Measurements from ENCODE around the gene SEMA7A. TPM values are rescaled to one million over a fixed set of nuclear protein-coding genes. Genes with fewer than 3 reads are reported as not detected.

The SEMA7A gene
- total RNA-seq, 1 donor from 2014 or later, result 2.2 TPM

DNA sequence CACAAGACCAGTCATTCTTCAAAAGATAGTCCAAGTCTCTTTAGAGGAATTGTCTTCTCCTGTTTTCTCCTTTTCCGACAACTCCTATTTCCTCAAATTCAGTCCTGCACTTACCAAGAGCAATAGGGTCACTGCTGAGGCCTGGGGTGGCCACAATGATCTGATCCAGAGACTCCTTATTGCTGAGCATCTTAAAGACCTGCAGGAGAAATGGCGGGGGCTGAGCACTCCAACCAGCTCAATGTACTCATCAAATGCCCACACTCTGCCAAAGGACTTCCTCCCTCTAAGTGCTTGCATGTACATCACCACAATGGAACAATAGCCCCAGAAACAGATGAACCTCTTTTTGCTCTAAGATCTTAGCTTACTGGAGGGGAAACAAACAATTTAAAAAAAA, 17.6 kb upstream of the SEMA7A start:
- DNase-seq, result no peak

GRCh38 chr15:74449643-74450205, 16.0 kb upstream of the SEMA7A start:
- no peak for DNase-seq

- DNase-seq, result no peak
Observed at GRCh38 chr15:74449095-74449494, 15.3 kb upstream of the SEMA7A start.

DNA sequence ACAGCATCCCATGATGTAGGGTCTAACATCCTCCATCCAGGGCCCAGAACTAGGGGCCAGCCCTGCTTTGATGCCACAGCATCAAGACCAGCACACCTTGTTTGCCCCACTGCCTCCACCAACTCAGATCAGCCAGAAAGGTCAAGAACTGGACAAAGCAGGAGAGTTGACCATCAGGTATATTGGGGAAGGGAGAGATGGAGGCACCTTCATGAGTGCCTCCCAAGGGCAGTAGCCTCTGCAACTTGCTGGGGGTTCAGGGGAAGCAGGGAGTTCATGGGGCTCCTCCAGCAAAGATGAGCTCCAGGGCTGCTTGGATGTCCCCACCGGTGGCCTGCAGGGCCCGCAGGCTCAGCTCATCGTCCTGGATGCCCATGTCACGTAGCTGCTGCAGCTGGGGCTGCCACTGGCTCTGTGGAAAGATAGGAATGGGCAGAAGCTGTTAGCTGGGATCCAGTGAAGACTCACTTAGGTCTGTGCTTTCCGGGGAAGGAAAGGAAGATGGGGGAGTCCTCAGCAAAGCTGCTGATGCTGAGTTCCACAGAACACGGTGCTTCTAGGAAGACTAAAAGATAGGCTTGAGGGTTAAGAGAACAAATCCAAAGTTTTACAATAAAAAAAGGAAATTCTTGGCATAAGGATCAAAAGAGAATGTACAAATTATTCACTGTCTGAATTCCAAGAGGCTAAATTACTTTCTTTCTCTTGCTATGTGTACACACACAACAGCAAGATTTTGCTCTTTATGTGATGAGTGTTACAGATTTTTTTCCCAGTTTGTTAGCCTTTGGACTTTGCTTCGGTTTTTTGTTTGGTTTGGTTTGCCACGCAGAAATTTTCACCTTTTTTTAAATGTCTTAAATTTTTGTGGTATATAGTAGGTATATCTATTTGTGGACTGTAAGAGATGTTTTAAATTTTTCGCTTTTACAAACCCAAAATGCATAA, 12.3 kb upstream of the SEMA7A start:
- no peak for DNase-seq

- DNase-seq, result peak; percentile 32
Observed at GRCh38 chr15:74444106-74445062, 10.6 kb upstream of the SEMA7A start.

- no peak for DNase-seq
Observed at GRCh38 chr15:74443100-74443909, 9.5 kb upstream of the SEMA7A start.

- no peak for DNase-seq
Observed at GRCh38 chr15:74442604-74443003, 8.8 kb upstream of the SEMA7A start.

DNA sequence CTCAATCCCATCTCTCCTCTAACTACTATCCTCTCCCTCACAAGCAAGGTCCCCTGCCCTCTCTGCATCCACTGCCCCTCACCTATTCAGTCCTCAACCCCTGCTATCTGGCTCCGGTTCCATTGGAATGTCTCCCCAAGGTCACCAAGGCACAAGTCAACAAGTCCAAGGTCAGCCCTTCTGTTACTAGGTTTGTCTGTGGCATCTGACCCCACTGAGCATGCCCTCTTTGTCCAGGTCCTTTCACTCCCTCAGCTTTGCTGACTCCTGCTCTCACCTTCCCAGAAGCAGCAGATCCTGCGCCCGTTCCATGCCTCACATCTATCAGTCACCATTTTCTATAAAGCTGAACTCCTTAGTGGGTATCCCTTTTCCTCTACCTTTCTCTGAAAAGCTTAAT, 8.3 kb upstream of the SEMA7A start:
- DNase-seq, result no peak

GRCh38 chr15:74441248-74441941, 7.6 kb upstream of the SEMA7A start:
- no peak for DNase-seq

DNA sequence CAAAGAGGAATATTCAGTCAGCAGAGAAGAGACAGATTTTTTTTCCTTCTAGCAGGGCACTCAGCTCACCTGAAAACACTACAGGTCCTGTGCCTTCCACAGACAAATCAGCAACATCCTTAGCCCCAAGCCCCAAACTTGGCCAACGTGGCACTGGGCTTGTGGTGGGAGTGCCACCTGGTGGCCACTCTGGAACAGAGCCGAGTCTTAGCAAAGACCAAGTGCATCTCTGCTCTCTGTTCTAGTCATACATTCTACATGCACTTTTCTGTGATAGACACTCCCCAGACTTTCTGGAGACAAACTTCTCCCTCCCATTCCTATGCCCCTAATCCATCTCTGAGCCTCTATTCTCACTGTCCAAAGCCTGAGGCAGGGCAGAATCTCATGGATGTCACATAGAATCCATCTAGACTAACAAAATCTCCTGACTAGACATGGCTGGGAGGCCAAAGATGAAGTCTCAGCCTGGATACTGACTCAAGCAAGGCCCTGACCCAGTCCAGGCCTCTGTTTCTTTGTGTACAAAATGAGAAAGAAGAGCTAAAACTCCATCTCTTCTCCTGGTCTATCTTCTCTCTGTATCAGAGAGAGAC, 5.1 kb upstream of the SEMA7A start:
- peak; percentile 83 for DNase-seq

DNA sequence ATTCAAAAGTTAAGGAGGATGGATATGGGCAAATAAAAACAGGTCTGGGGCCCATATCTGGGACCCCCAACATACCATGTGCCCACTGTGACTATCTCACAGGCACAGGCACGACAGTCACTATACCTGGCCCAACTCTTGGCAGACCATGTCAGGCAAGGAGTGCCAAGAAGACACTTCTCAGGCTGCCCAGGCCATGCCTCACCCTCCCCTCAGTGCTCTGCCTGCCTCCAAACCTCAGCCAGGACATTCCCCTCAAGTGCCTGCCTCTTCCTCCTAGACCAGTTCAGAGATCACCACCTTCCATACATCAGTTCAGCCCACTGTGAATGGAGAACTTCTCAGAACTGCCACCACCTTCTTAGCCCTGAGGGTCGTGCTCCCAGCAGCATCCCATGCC, 4.4 kb upstream of the SEMA7A start:
- DNase-seq, result no peak

- DNase-seq, result no peak
Observed at GRCh38 chr15:74434263-74435136, 742 bp upstream of the SEMA7A start.

DNA sequence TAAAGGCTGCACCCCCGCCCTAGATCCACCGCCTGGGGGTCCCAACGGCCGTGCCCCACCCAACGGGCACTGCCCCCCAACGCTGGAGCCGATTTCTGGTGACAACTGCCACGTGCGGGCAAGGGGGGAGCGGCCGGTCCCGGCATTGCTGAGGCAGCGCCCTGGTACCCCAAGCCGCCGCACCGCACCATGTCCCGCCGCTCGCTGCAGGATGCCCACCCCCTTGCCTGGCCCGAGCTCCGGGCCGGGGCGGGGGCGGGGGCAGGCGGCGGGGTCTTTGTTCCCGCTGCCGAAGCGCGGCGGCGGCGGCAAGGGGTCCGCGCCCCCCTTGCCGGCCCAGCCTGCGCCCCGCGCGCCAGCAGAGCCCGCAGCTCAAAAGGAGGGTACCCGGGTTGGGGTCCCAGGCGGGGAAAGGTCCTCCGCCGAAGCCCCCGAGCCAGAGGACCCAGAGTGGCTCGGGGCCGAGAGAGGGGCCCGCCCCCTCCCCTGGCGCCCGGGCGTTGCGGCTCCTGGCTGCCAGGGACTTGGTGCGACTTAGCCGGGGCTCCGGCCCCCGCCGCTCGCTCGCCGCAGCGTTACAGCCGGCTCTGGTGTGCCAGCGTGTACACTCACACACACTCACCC, 678 bp downstream of the SEMA7A start:
- no peak for DNase-seq

DNA sequence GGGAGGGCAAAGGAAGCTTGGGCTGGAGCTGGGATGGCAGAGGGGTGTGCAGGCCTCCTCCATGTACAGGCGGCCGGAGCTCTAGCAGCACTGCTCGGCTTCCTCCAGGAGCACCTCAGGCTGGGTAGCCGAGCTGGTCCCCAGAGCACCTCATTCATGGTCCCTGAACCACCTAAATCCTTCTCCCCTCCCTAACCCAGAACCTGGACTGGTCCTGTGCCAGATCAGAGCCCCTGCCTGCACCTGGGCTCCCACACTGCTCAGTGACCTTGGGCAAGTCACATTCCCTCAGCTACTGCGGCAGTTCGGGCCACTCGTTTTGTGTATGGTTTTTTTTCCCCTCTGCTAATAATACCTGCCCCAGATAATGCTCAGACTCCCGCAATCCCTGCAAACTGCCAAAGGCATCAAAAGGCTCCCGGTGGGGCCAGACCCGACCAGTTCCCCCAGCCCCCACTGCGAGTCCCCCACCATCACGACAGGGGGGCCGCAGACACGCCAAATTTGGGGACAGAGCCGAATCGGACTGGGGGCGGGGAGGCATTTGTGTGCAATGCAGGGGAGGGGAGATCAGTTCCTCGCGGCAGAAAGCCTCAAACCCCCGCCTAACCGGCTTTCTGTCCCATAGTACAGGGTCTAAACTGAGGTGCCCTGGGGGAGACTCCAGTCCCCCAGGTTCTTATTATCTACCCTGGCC, 1.3 kb downstream of the SEMA7A start:
- DNase-seq, result no peak

- no peak for DNase-seq
Observed at GRCh38 chr15:74431645-74432044, 2.1 kb downstream of the SEMA7A start.

GRCh38 chr15:74431116-74431515, 2.6 kb downstream of the SEMA7A start:
- DNase-seq, result no peak

- no peak for DNase-seq
Observed at GRCh38 chr15:74430510-74430951, 3.2 kb downstream of the SEMA7A start.

DNA sequence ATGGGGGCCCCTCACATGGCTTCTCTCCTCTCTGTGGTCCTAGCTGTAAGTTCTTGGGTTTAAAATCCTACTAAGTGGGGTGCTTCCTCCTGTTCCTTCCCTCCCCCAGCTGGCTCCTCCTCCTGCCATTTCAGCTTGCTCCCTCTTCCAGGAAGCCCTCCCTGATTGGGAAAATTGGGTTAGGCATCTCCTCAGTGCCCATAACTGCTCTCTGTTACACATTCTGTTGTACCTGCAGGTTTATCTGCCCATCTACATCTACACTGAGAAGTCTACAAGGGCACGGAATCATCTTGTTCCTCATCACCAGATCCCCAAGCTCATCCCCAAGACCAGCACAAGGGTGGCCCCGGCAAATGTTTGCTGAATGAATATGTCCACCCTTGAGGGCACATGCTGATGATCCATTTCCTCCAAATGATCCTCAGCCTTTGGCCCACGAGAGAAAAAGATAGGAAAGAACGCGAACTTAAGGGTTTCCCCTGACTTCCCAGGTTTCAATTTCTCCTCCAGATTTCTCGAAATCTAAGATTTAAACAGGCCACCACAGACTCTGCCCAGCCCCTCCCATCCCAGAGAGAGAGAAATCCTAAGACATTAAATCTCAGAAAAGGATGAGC, 3.9 kb downstream of the SEMA7A start:
- no peak for DNase-seq

Data from dermis blood vessel endothelial cell (primary cell).